HepG2 (cell line): ENCODE results near the gene SEMA3B. TPM values are rescaled to one million over a fixed set of nuclear protein-coding genes. Genes with fewer than 3 reads are reported as not detected.

ENCODE experiments used
- ATAC-seq: fragments of 200-7000 bp; cut with Tn5 transposase; 3 replicates; pipeline ENCODE4 v1.9.1; 2020; ENCODE audit warnings: mild to moderate bottlenecking, moderate library complexity
- BruUV-seq: library from RNA; stranded (reverse); fragments of 400-500 nt; replicated peaks from 2 replicates; lab custom pipeline; 2021; lab: Mats Ljungman, UMichigan
- CTCF ChIA-PET: fragments of 300-600 bp; formaldehyde crosslinking; extraction: SDS; loops from one replicate; lab custom pipeline; 2021; ENCODE audit warnings: low total read pairs, inconsistent platforms, low intra/inter-chr PET ratio; lab: Yijun Ruan, JAX
- POLR2A ChIA-PET: fragments of 350-600 bp; sonication (Branson Sonifier 250); formaldehyde crosslinking; loops from one replicate; lab custom pipeline; 2020; ENCODE audit warnings: antibody characterized with exemption, inconsistent platforms; lab: Yijun Ruan, JAX
- DNase-seq: peaks from one replicate; pipeline ENCODE4 v3.0.0-alpha.2; 2015; ENCODE audit warnings: low spot score
- FAIRE-seq: peaks from 3 replicates; lab custom pipeline; 2011; peaks lifted over from hg19 to GRCh38; lab: Jason Lieb, UNC
- H2AFZ ChIP-seq: one replicate; pipeline ENCODE4 v1.6.1; 2011; ENCODE audit warnings: low read length, inconsistent platforms
- H3K27ac ChIP-seq: fragments of 300-600 bp; 3 replicates; pipeline ENCODE4 v1.8.0; 2011; ENCODE audit warnings: mixed run types, mild to moderate bottlenecking, mixed read lengths, low read length, inconsistent platforms; ENCODE audit not compliant: insufficient read depth; ENCODE audit errors: extremely low read length
- H3K27me3 ChIP-seq, 2 experiments: fragments of 200-600 bp in 1 of 2; 2 replicates in 1 of 2; 3 replicates in 1 of 2; pipeline versions ENCODE4 v1.6.0 to v1.8.0; 2011; ENCODE audit warnings: low read length in 2 of 2, mild to moderate bottlenecking in 2 of 2, moderate library complexity in 2 of 2, inconsistent platforms in 1 of 2; ENCODE audit not compliant: insufficient read depth in 2 of 2, control insufficient read depth in 1 of 2
- H3K36me3 ChIP-seq, 2 experiments: fragments of 200-600 bp in 1 of 2; replicated peaks in 1 of 2; 2 replicates in 1 of 2; 3 replicates in 1 of 2; pipeline versions ENCODE4 v1.5.1 to v1.8.0; 2011; ENCODE audit warnings: low read length in 2 of 2, inconsistent platforms in 1 of 2; ENCODE audit not compliant: insufficient read depth in 2 of 2, control insufficient read depth in 1 of 2
- H3K4me1 ChIP-seq: 2 replicates; pipeline ENCODE4 v1.5.1; 2012; ENCODE audit warnings: low read length, inconsistent platforms; ENCODE audit not compliant: insufficient read depth
- H3K4me2 ChIP-seq: 2 replicates; pipeline ENCODE4 v1.6.0; 2011; ENCODE audit warnings: low read depth, low read length, inconsistent platforms
- H3K4me3 ChIP-seq, 3 experiments: fragments of 200-600 bp in 1 of 3; sonication (generic), shearing (Covaris generic) in 1 of 3; replicated peaks in 1 of 3; 2 replicates each; pipeline ENCODE4 v1.5.1; 2011 to 2016; ENCODE audit warnings: low read length in 3 of 3, inconsistent platforms in 2 of 3, low read depth in 2 of 3, mild to moderate bottlenecking in 2 of 3, control low read depth in 1 of 3, mixed read lengths in 1 of 3; ENCODE audit not compliant: insufficient read depth in 1 of 3
- H3K79me2 ChIP-seq: one replicate; pipeline ENCODE4 v1.6.1; 2011; ENCODE audit warnings: low read length, inconsistent platforms; ENCODE audit not compliant: insufficient read depth
- H3K9ac ChIP-seq: 2 replicates; pipeline ENCODE4 v1.6.0; 2011; ENCODE audit warnings: mild to moderate bottlenecking, low read depth, low read length, inconsistent platforms; ENCODE audit not compliant: insufficient read depth
- H3K9me3 ChIP-seq: 2 replicates; pipeline ENCODE4 v1.5.1; 2012; ENCODE audit warnings: mild to moderate bottlenecking, low read length
- H4K20me1 ChIP-seq: 2 replicates; pipeline ENCODE4 v1.6.0; 2011; ENCODE audit warnings: inconsistent platforms, mild to moderate bottlenecking, low read length, moderate library complexity; ENCODE audit not compliant: insufficient read depth
- AKAP8 ChIP-seq: sonication (generic); formaldehyde crosslinking; IDR thresholded peaks from 2 replicates; pipeline ENCODE4 v1.5.1; 2020; ENCODE audit warnings: mild to moderate bottlenecking, missing genetic modification reagents
- LRRFIP1 ChIP-seq: sonication (generic); formaldehyde crosslinking; conservative IDR thresholded peaks from 2 replicates; pipeline ENCODE4 v1.4.0; 2020; ENCODE audit warnings: missing genetic modification reagents
- MAFF ChIP-seq: IDR thresholded peaks from 2 replicates; pipeline ENCODE4 v1.6.1; 2011; ENCODE audit warnings: low read depth, low read length, improper control_type of control experiment
- MAFK ChIP-seq, 2 experiments: IDR thresholded peaks in 1 of 2; conservative IDR thresholded peaks in 1 of 2; 2 replicates each; pipeline ENCODE4 v1.6.1; 2011; ENCODE audit warnings: improper control_type of control experiment in 2 of 2, low read length in 2 of 2
- PHF21A ChIP-seq: sonication (generic); formaldehyde crosslinking; IDR thresholded peaks from 2 replicates; pipeline ENCODE4 v1.5.0; 2020; ENCODE audit warnings: mild to moderate bottlenecking, missing genetic modification reagents
- RFXAP ChIP-seq: sonication (generic); formaldehyde crosslinking; IDR thresholded peaks from 2 replicates; pipeline ENCODE4 v1.4.0; 2020; ENCODE audit warnings: missing genetic modification reagents, borderline replicate concordance
- RNF2 ChIP-seq: fragments of 450-650 bp; conservative IDR thresholded peaks from 2 replicates; pipeline ENCODE4 v1.6.1; 2016; ENCODE audit warnings: low read depth
- SALL2 ChIP-seq: sonication (generic); formaldehyde crosslinking; IDR thresholded peaks from 2 replicates; pipeline ENCODE4 v1.8.1; 2023; ENCODE audit warnings: mild to moderate bottlenecking, missing genetic modification reagents, inconsistent platforms
- SATB2 ChIP-seq: sonication (generic); formaldehyde crosslinking; IDR thresholded peaks from 2 replicates; pipeline ENCODE4 v1.5.0; 2020; ENCODE audit warnings: missing genetic modification reagents
- SRF ChIP-seq: IDR thresholded peaks from 2 replicates; pipeline ENCODE4 v1.6.1; 2011; ENCODE audit warnings: mild to moderate bottlenecking, low read depth, low read length, moderate library complexity
- ZBTB43 ChIP-seq: sonication (generic); formaldehyde crosslinking; conservative IDR thresholded peaks from 2 replicates; pipeline ENCODE4 v1.4.0; 2020; ENCODE audit warnings: missing genetic modification reagents
- ZMAT3 ChIP-seq: sonication (generic); formaldehyde crosslinking; conservative IDR thresholded peaks from 2 replicates; pipeline ENCODE4 v1.7.0; 2021; ENCODE audit warnings: missing genetic modification reagents
- ZNF143 ChIP-seq: sonication (generic); formaldehyde crosslinking; IDR thresholded peaks from 2 replicates; pipeline ENCODE4 v1.4.0; 2020; ENCODE audit warnings: missing genetic modification reagents
- ZNF230 ChIP-seq: sonication (generic); formaldehyde crosslinking; IDR thresholded peaks from 2 replicates; pipeline ENCODE4 v1.4.0; 2020; ENCODE audit warnings: mild to moderate bottlenecking, missing genetic modification reagents
- ZNF280B ChIP-seq: sonication (generic); formaldehyde crosslinking; IDR thresholded peaks from 2 replicates; pipeline ENCODE4 v1.5.0; 2020; ENCODE audit warnings: missing genetic modification reagents, mild to moderate bottlenecking, borderline replicate concordance
- ZNF333 ChIP-seq: sonication (generic); formaldehyde crosslinking; IDR thresholded peaks from 2 replicates; pipeline ENCODE4 v1.4.0; 2020; ENCODE audit warnings: mild to moderate bottlenecking, missing genetic modification reagents, borderline replicate concordance
- ZNF775 ChIP-seq: sonication (generic); formaldehyde crosslinking; IDR thresholded peaks from 2 replicates; pipeline ENCODE4 v1.4.0; 2020; ENCODE audit warnings: missing genetic modification reagents, mild to moderate bottlenecking, moderate library complexity, borderline replicate concordance
- WGBS: methylation state at CpG from one replicate; pipeline ENCODE4 v1.1.6; 2017; ENCODE audit warnings: low lambda C conversion rate; 5-methylcytosine and 5-hydroxymethylcytosine counted together
- in situ Hi-C: cut with HindIII; loops from 2 replicates; pipeline ENCODE4 v1.10.0; 2017; ENCODE audit warnings: low pct_unique_long_range_greater_than_20kb; ENCODE audit not compliant: extremely low pct_ligation_motif_present
- intact Hi-C: fragments of 100-400 bp; cut with micrococcal nuclease; formaldehyde crosslinking; loops from one replicate; pipeline ENCODE4 v1.10.0; 2022; ENCODE audit not compliant: unreplicated experiment
- polyA plus RNA-seq, 8 experiments: library from polyadenylated mRNA; depleted of rRNA in 3 of 8; stranded (reverse) in 7 of 8; unstranded in 1 of 8; fragments of >200 nt; fragmentation: Illumina TruSeq in 4 of 8; extraction: Trizol in 4 of 8; gene quantifications; 2 replicates each; pipeline versions ENCODE4 v1.2.1 to v1.2.3, GENCODE V29; 2011 to 2016; ENCODE audit warnings: low read depth in 4 of 8, missing spikeins in 1 of 8, mixed read lengths in 1 of 8; ENCODE audit not compliant: insufficient read depth in 1 of 8
- total RNA-seq, 5 experiments: library from RNA; depleted of rRNA; stranded (reverse); fragments of >200 nt; fragmentation: Illumina TruSeq; extraction: Trizol; gene quantifications; 2 replicates each; pipeline ENCODE4 v1.2.3, GENCODE V29; 2016; ENCODE audit warnings: low read depth in 1 of 5

The SEMA3B gene
- total and polyA plus RNA-seq, 2 of the 13 experiments (the other 11 are each of a cell fraction or from before 2014, with no cell fraction given): 93.2 to 158 TPM

GRCh38 chr3:50245831-50246516 lies 23.0 kb upstream of the SEMA3B start (continued):
- peak; percentile 43; the same call in 1 of the 2 replicates for TF ChIP-seq ZNF280B (CRISPR knock-in tag)
- TF ChIP-seq ZMAT3 (CRISPR knock-in tag): 0 out of 2 replicates have a peak, but pooled peaks have one; percentile 38
- TF ChIP-seq ZNF143 (CRISPR knock-in tag): no peak
- TF ChIP-seq ZNF333: 0 out of 2 replicates have a peak, but pooled peaks have one; percentile 75

GRCh38 chr3:50246517-50246954 lies 22.4 kb upstream of the SEMA3B start:
- in situ Hi-C loops: no loop called here
- intact Hi-C loops: loop anchor here (1.0 kb wide), 1 partner anchor 19 kb away; no protein-coding TSS in a partner anchor
- Histone ChIP-seq H3K9me3 (no peaks in the 10 kb centered on the region), H3K4me1 (peaks cover 20% of the 10 kb centered on the region), H3K79me2 (peaks cover 27% of the 10 kb centered on the region), H2AFZ (no peak overlapping the region), H3K36me3 (peaks cover 0 to 7% of the 10 kb centered on the region in 2 experiments; a peak in 2 of 5 replicates), H4K20me1 (no peaks in the 10 kb centered on the region), H3K27ac (no peak overlapping the region), H3K9ac (0 out of 2 replicates have a peak overlapping the region, but pooled peaks have one; percentile 53), H3K4me3 (peak overlapping the region in 1 of 3 experiments; percentile 67; a peak in 1 of 6 replicates), H3K27me3 (no peaks in the 10 kb centered on the region), H3K4me2 (peak overlapping the region; percentile 71)
- ATAC-seq: no peak; the same call in 1 of the 3 replicates
- DNase-seq: no peak
- 62% methylated on average over 6 of the region's 10 CpGs for WGBS
- no TSS peak for BruUV-seq
- FAIRE-seq: no peak
- CTCF ChIA-PET: interaction anchor here (1.3 to 2.5 kb wide), 5 partner anchors 10 to 54 kb away, joined by 4 to 29 read pairs (median 7); no protein-coding TSS in a partner anchor
- POLR2A ChIA-PET: interaction anchor here (0.8 to 1.6 kb wide), 6 partner anchors 11 to 82 kb away, joined by 3 to 14 read pairs (median 4); partner anchors contain the start of genes GNAI2, IFRD2 and TUSC2
- TF ChIP-seq RNF2: no peak
- no peak for TF ChIP-seq SRF
- no peak for TF ChIP-seq LRRFIP1 (CRISPR knock-in tag)
- TF ChIP-seq ZBTB43 (CRISPR knock-in tag): no peak
- TF ChIP-seq RFXAP: 0 out of 2 replicates have a peak, but pooled peaks have one; percentile 4
- no peak for TF ChIP-seq SATB2 (CRISPR knock-in tag)
- TF ChIP-seq SALL2 (CRISPR knock-in tag): no peak
- no peak for TF ChIP-seq ZNF230
- no peak for TF ChIP-seq AKAP8 (CRISPR knock-in tag)
- peak; percentile 35; the same call in 1 of the 2 replicates for TF ChIP-seq MAFF
- TF ChIP-seq PHF21A (CRISPR knock-in tag): 0 out of 2 replicates have a peak, but pooled peaks have one; percentile 21
- no peak for TF ChIP-seq ZNF775
- TF ChIP-seq MAFK (conservative IDR thresholded peaks at IDR 0.05 in 1 of 2, IDR thresholded peaks at IDR 0.05 in 1 of 2; ENCODE audit: low read length in 2 of 2): peak; percentile 5 to 60; a peak in 2 of 4 replicates
